ENCODE results near the gene DMC1.

DNA sequence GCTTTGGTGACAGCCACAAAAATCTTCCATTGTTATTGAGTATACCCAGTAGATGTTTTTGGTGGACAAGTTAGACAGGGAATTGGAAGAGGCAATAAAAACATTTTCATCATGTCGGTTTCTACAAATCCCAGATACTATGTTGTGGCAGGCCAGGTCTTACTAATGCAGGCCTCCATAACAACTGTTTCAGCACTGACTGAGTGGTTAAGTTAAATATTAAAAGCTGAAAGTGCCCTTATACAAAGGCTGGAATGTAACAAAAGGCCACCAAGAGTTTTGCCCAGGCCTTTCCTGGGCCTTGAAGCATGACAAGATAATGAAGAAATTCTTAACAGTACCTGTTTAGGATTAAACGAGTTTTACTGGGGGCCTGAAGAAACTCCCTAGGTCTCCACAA is 29.3 kb downstream of the DMC1 start:
- no peak for TF ChIP-seq ZNF114 (CRISPR knock-in tag; IDR thresholded peaks at IDR 0.05)
- TF ChIP-seq, protein P1, sequence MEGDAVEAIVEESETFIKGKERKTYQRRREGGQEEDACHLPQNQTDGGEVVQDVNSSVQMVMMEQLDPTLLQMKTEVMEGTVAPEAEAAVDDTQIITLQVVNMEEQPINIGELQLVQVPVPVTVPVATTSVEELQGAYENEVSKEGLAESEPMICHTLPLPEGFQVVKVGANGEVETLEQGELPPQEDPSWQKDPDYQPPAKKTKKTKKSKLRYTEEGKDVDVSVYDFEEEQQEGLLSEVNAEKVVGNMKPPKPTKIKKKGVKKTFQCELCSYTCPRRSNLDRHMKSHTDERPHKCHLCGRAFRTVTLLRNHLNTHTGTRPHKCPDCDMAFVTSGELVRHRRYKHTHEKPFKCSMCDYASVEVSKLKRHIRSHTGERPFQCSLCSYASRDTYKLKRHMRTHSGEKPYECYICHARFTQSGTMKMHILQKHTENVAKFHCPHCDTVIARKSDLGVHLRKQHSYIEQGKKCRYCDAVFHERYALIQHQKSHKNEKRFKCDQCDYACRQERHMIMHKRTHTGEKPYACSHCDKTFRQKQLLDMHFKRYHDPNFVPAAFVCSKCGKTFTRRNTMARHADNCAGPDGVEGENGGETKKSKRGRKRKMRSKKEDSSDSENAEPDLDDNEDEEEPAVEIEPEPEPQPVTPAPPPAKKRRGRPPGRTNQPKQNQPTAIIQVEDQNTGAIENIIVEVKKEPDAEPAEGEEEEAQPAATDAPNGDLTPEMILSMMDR (conservative IDR thresholded peaks at IDR 0.05; ENCODE audit: low read depth in 2 of 2) = no peak
- no peak for TF ChIP-seq POLR2AphosphoS5 (IDR thresholded peaks at IDR 0.05; ENCODE audit: low read depth)
- no peak for TF ChIP-seq EZH2 (IDR thresholded peaks at IDR 0.05; ENCODE audit: low read depth, unreplicated experiment)
- TF ChIP-seq EZH2phosphoT487 (IDR thresholded peaks at IDR 0.05; ENCODE audit: unreplicated experiment) = no peak
- TF ChIP-seq, protein P2, sequence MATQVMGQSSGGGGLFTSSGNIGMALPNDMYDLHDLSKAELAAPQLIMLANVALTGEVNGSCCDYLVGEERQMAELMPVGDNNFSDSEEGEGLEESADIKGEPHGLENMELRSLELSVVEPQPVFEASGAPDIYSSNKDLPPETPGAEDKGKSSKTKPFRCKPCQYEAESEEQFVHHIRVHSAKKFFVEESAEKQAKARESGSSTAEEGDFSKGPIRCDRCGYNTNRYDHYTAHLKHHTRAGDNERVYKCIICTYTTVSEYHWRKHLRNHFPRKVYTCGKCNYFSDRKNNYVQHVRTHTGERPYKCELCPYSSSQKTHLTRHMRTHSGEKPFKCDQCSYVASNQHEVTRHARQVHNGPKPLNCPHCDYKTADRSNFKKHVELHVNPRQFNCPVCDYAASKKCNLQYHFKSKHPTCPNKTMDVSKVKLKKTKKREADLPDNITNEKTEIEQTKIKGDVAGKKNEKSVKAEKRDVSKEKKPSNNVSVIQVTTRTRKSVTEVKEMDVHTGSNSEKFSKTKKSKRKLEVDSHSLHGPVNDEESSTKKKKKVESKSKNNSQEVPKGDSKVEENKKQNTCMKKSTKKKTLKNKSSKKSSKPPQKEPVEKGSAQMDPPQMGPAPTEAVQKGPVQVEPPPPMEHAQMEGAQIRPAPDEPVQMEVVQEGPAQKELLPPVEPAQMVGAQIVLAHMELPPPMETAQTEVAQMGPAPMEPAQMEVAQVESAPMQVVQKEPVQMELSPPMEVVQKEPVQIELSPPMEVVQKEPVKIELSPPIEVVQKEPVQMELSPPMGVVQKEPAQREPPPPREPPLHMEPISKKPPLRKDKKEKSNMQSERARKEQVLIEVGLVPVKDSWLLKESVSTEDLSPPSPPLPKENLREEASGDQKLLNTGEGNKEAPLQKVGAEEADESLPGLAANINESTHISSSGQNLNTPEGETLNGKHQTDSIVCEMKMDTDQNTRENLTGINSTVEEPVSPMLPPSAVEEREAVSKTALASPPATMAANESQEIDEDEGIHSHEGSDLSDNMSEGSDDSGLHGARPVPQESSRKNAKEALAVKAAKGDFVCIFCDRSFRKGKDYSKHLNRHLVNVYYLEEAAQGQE (IDR thresholded peaks at IDR 0.05; ENCODE audit: unreplicated experiment) = no peak
- TF ChIP-seq, protein P3, sequence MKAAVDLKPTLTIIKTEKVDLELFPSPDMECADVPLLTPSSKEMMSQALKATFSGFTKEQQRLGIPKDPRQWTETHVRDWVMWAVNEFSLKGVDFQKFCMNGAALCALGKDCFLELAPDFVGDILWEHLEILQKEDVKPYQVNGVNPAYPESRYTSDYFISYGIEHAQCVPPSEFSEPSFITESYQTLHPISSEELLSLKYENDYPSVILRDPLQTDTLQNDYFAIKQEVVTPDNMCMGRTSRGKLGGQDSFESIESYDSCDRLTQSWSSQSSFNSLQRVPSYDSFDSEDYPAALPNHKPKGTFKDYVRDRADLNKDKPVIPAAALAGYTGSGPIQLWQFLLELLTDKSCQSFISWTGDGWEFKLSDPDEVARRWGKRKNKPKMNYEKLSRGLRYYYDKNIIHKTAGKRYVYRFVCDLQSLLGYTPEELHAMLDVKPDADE (IDR thresholded peaks at IDR 0.05) = no peak
